ENCODE results near the gene UBXN11. TPM values are rescaled to one million over a fixed set of nuclear protein-coding genes. Genes with fewer than 3 reads are reported as not detected.

UBXN11 gene
- total RNA-seq, 1 donor from 2014 or later: 12.8 TPM

GRCh38 chr1:26291433-26291832, 15.0 kb downstream of the UBXN11 start:
- TF ChIP-seq EZH2 (IDR thresholded peaks at IDR 0.05; ENCODE audit: insufficient read depth, low read length): no peak
- TF ChIP-seq CTCF (IDR thresholded peaks at IDR 0.05; ENCODE audit: insufficient read depth, low read depth, low read length): no peak
- H3K4me1 Mint-ChIP-seq (ENCODE audit: low read depth, unreplicated experiment): peaks cover 7% of the 10 kb centered on the region
- H3K9me3 Mint-ChIP-seq (ENCODE audit: unreplicated experiment): no peaks in the 10 kb centered on the region
- no peak for FAIRE-seq
- H3K27me3 ChIP-seq (ENCODE audit: insufficient read depth, low read length): no peaks in the 10 kb centered on the region
- no peak for DNase-seq (ENCODE audit: low read depth)
- no peaks in the 10 kb centered on the region for H3K27me3 Mint-ChIP-seq (ENCODE audit: low read depth, unreplicated experiment)
- H3K4me3 Mint-ChIP-seq (ENCODE audit: unreplicated experiment): no peak overlapping the region
- no peaks in the 10 kb centered on the region for H3K36me3 ChIP-seq (ENCODE audit: insufficient read depth, low read length)
- H3K27ac Mint-ChIP-seq (ENCODE audit: unreplicated experiment): no peak overlapping the region
- no peaks in the 10 kb centered on the region for H3K79me2 ChIP-seq (ENCODE audit: insufficient read depth, low read length)
- H3K9ac ChIP-seq (ENCODE audit: low read length): no peak overlapping the region
- no peaks in the 10 kb centered on the region for H3K4me1 ChIP-seq (ENCODE audit: insufficient read depth, low read length)
- H4K20me1 ChIP-seq (ENCODE audit: insufficient read depth, low read length): no peaks in the 10 kb centered on the region
- no peak overlapping the region for H3K4me2 ChIP-seq (ENCODE audit: low read length)
- H2AFZ ChIP-seq (ENCODE audit: low read depth, low read length): no peak overlapping the region
- H3K27ac ChIP-seq (ENCODE audit: low read depth, low read length): no peak overlapping the region
- H3K9me3 ChIP-seq (ENCODE audit: insufficient read depth, low read depth, low read length): no peaks in the 10 kb centered on the region
- no peak overlapping the region for H3K4me3 ChIP-seq (ENCODE audit: insufficient read depth, low read depth, low read length)
- peaks cover 11% of the 10 kb centered on the region for H3K36me3 Mint-ChIP-seq (ENCODE audit: low read depth, unreplicated experiment)

- H3K27ac ChIP-seq (ENCODE audit: low read depth, low read length): no peak overlapping the region
- H3K36me3 Mint-ChIP-seq (ENCODE audit: low read depth, unreplicated experiment): peaks cover 6% of the 10 kb centered on the region
- no peak overlapping the region for H3K9ac ChIP-seq (ENCODE audit: low read length)
- no peak overlapping the region for H3K4me2 ChIP-seq (ENCODE audit: low read length)
- no peaks in the 10 kb centered on the region for H3K79me2 ChIP-seq (ENCODE audit: insufficient read depth, low read length)
- DNase-seq (ENCODE audit: low read depth) (no peak), FAIRE-seq (no peak)
- H4K20me1 ChIP-seq (ENCODE audit: insufficient read depth, low read length): no peaks in the 10 kb centered on the region
- no peak overlapping the region for H2AFZ ChIP-seq (ENCODE audit: low read depth, low read length)
- H3K4me1 ChIP-seq (ENCODE audit: insufficient read depth, low read length): no peaks in the 10 kb centered on the region
- peaks cover 7% of the 10 kb centered on the region for H3K4me1 Mint-ChIP-seq (ENCODE audit: low read depth, unreplicated experiment)
- no peaks in the 10 kb centered on the region for H3K9me3 Mint-ChIP-seq (ENCODE audit: unreplicated experiment)
- no peaks in the 10 kb centered on the region for H3K36me3 ChIP-seq (ENCODE audit: insufficient read depth, low read length)
- no peak overlapping the region for H3K27ac Mint-ChIP-seq (ENCODE audit: unreplicated experiment)
- no peaks in the 10 kb centered on the region for H3K27me3 Mint-ChIP-seq (ENCODE audit: low read depth, unreplicated experiment)
- no peak for TF ChIP-seq EZH2 (IDR thresholded peaks at IDR 0.05; ENCODE audit: insufficient read depth, low read length)
- no peaks in the 10 kb centered on the region for H3K9me3 ChIP-seq (ENCODE audit: insufficient read depth, low read depth, low read length)
- H3K4me3 Mint-ChIP-seq (ENCODE audit: unreplicated experiment): no peak overlapping the region
- no peaks in the 10 kb centered on the region for H3K27me3 ChIP-seq (ENCODE audit: insufficient read depth, low read length)
- no peak overlapping the region for H3K4me3 ChIP-seq (ENCODE audit: insufficient read depth, low read depth, low read length)
Measured at GRCh38 chr1:26290882-26291261, 15.6 kb downstream of the UBXN11 start.

- TF ChIP-seq CTCF (IDR thresholded peaks at IDR 0.05; ENCODE audit: insufficient read depth, low read depth, low read length) (no peak), EZH2 (IDR thresholded peaks at IDR 0.05; ENCODE audit: insufficient read depth, low read length) (no peak)
- Histone ChIP-seq H3K9ac (ENCODE audit: low read length) (no peak overlapping the region), H3K27me3 (ENCODE audit: insufficient read depth, low read length) (no peaks in the 10 kb centered on the region), H4K20me1 (ENCODE audit: insufficient read depth, low read length) (no peaks in the 10 kb centered on the region), H3K27ac (ENCODE audit: low read depth, low read length) (no peak overlapping the region), H3K4me1 (ENCODE audit: insufficient read depth, low read length) (peaks cover 1% of the 10 kb centered on the region), H3K36me3 (ENCODE audit: insufficient read depth, low read length) (no peaks in the 10 kb centered on the region), H3K9me3 (ENCODE audit: insufficient read depth, low read depth, low read length) (no peaks in the 10 kb centered on the region), H3K79me2 (ENCODE audit: insufficient read depth, low read length) (no peaks in the 10 kb centered on the region), H3K4me3 (ENCODE audit: insufficient read depth, low read depth, low read length) (no peak overlapping the region), H2AFZ (ENCODE audit: low read depth, low read length) (no peak overlapping the region), H3K4me2 (ENCODE audit: low read length) (no peak overlapping the region)
- H3K27ac Mint-ChIP-seq (ENCODE audit: unreplicated experiment): no peak overlapping the region
- FAIRE-seq (no peak), DNase-seq (ENCODE audit: low read depth) (no peak)
- no peak overlapping the region for H3K4me3 Mint-ChIP-seq (ENCODE audit: unreplicated experiment)
- H3K36me3 Mint-ChIP-seq (ENCODE audit: low read depth, unreplicated experiment): peaks cover 6% of the 10 kb centered on the region
- H3K27me3 Mint-ChIP-seq (ENCODE audit: low read depth, unreplicated experiment): no peaks in the 10 kb centered on the region
- H3K4me1 Mint-ChIP-seq (ENCODE audit: low read depth, unreplicated experiment): peaks cover 7% of the 10 kb centered on the region
- H3K9me3 Mint-ChIP-seq (ENCODE audit: unreplicated experiment): no peaks in the 10 kb centered on the region
Measured at GRCh38 chr1:26290122-26290881, 16.1 kb downstream of the UBXN11 start.

Data from astrocyte (in vitro differentiated cells and primary cell).